Right lobe of liver (tissue), 4 donors: ENCODE results near the gene SPACA4.

Experiments
- POLR2A ChIP-seq: fragments of 450-650 bp; IDR thresholded peaks from one replicate; pipeline ENCODE4 v1.6.1; 2017; ENCODE audit warnings: antibody characterized with exemption, mild to moderate bottlenecking
- TF ChIP-seq, protein P1 (sequence below), 4 donors: fragments of 200-600 bp in 3 of 4; fragments of 450-650 bp in 1 of 4; IDR thresholded peaks; one replicate each; pipeline versions ENCODE4 v1.5.1 to v1.8.0; 2016 to 2022; ENCODE audit warnings: antibody characterized with exemption in 4 of 4, mild to moderate bottlenecking in 2 of 4
- donor health status: DM: no; HTN: no; CAD: no.
- donor health status: DM: no; HTN: no; CAD: no.
- donor health status: DM: no; HTN: yes; CAD: no.

DNA sequence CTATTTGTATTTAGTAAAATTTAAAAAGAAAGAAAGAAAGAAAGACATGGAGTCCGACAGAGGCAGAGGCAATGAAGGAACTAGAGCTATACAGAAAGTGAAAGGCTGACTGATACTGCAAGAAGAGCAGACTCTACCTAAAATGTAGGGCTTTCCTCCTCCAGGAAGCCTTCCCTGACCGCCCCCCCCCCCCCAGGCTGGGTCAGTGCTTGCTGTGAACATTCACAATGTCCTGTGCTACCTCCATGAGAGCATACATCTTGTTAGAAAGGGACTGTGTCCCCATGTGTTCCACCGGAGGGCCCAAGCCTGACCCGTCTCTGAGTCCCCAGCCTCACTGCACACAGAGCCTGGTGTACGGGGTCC is 45.1 kb downstream of the SPACA4 start:
- TF ChIP-seq POLR2A: no peak
- TF ChIP-seq, protein P1, sequence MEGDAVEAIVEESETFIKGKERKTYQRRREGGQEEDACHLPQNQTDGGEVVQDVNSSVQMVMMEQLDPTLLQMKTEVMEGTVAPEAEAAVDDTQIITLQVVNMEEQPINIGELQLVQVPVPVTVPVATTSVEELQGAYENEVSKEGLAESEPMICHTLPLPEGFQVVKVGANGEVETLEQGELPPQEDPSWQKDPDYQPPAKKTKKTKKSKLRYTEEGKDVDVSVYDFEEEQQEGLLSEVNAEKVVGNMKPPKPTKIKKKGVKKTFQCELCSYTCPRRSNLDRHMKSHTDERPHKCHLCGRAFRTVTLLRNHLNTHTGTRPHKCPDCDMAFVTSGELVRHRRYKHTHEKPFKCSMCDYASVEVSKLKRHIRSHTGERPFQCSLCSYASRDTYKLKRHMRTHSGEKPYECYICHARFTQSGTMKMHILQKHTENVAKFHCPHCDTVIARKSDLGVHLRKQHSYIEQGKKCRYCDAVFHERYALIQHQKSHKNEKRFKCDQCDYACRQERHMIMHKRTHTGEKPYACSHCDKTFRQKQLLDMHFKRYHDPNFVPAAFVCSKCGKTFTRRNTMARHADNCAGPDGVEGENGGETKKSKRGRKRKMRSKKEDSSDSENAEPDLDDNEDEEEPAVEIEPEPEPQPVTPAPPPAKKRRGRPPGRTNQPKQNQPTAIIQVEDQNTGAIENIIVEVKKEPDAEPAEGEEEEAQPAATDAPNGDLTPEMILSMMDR (IDR thresholded peaks at IDR 0.05): no peak
